ENCODE data around the gene C20orf144. TPM values are rescaled to one million over a fixed set of nuclear protein-coding genes. Genes with fewer than 3 reads are reported as not detected.
A peak's percentile ranks its signal among the peaks of the same experiment; 100 is the strongest.
"Not testable (repeated sequence)": the region's sequence is repeated elsewhere in the genome, so short reads cannot be mapped to it uniquely, and the experiment has no call there.

Gene C20orf144
- total and polyA plus RNA-seq, 8 donors, result 0.09 to 0.15 (median 0.12) TPM; not detected in 2

- Histone ChIP-seq H3K4me1 (no peaks in the 10 kb centered on the region), H3K27ac (no peak overlapping the region), H3K4me3 (no peak overlapping the region), H3K9me3 (no peaks in the 10 kb centered on the region), H3K36me3 (no peaks in the 10 kb centered on the region), H3K27me3 (no peaks in the 10 kb centered on the region)
- TF ChIP-seq, protein P1, sequence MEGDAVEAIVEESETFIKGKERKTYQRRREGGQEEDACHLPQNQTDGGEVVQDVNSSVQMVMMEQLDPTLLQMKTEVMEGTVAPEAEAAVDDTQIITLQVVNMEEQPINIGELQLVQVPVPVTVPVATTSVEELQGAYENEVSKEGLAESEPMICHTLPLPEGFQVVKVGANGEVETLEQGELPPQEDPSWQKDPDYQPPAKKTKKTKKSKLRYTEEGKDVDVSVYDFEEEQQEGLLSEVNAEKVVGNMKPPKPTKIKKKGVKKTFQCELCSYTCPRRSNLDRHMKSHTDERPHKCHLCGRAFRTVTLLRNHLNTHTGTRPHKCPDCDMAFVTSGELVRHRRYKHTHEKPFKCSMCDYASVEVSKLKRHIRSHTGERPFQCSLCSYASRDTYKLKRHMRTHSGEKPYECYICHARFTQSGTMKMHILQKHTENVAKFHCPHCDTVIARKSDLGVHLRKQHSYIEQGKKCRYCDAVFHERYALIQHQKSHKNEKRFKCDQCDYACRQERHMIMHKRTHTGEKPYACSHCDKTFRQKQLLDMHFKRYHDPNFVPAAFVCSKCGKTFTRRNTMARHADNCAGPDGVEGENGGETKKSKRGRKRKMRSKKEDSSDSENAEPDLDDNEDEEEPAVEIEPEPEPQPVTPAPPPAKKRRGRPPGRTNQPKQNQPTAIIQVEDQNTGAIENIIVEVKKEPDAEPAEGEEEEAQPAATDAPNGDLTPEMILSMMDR (IDR thresholded peaks at IDR 0.05), result no peak
- no peak for FAIRE-seq
- 85 to 90% methylated on average over 14 to 17 of the region's 17 CpGs for WGBS, 2 donors
- peak in 1 of 4 donors; percentile 37 for ATAC-seq
- peak in 1 of 6 donors; percentile 50 for DNase-seq
- intact Hi-C loops (cut with DNase I), result no loop called here
These were observed 31.9 kb downstream of the C20orf144 start for GRCh38 chr20:33693741-33694638.

DNA sequence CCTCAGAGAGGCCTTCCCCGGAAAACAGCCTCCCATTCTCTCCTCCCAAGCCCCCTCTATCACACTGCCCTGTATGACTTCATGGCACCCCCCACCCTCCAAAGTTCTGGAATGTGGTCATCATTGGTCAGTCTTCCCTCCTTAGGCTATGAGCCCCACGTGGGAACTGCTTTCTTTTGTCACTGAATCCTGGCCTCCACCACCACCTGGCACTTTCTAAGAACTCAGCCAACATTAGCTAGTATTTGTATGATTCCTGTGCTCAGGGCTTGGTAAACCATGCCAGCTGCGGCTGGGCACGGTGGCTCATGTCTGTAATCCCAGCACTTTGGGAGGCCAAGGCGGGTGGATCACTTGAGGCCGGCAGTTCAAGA is 32.5 kb downstream of the C20orf144 start:
- Histone ChIP-seq H3K27me3 (no peaks in the 10 kb centered on the region), H3K4me3 (no peak overlapping the region), H3K9me3 (no peaks in the 10 kb centered on the region), H3K4me1 (no peaks in the 10 kb centered on the region), H3K36me3 (no peaks in the 10 kb centered on the region), H3K27ac (no peak overlapping the region)
- TF ChIP-seq, protein P1 (IDR thresholded peaks at IDR 0.05), result no peak
- ATAC-seq, result no peak
- intact Hi-C loops (cut with DNase I), result no loop called here
- 79 to 82% methylated on average over 6 of the region's 6 CpGs for WGBS, 2 donors
- FAIRE-seq, result no peak
- no peak for DNase-seq

GRCh38 chr20:33696448-33696847 is 34.3 kb downstream of the C20orf144 start:
- Histone ChIP-seq H3K9me3 (no peaks in the 10 kb centered on the region), H3K36me3 (no peaks in the 10 kb centered on the region), H3K27me3 (no peaks in the 10 kb centered on the region), H3K4me1 (no peaks in the 10 kb centered on the region), H3K4me3 (no peak overlapping the region), H3K27ac (no peak overlapping the region)
- TF ChIP-seq, protein P1 (IDR thresholded peaks at IDR 0.05), result no peak
- peak in 1 of 4 donors; percentile 48 for ATAC-seq
- WGBS, 2 donors, result 82 to 88% methylated on average over 4 of the region's 4 CpGs
- intact Hi-C loops (cut with DNase I), result no loop called here
- FAIRE-seq, result no peak
- DNase-seq, result no peak

GRCh38 chr20:33697129-33697528 is 35.0 kb downstream of the C20orf144 start:
- peak in 2 of 4 donors; percentile 38 to 68 for ATAC-seq

GRCh38 chr20:33698966-33699365 is 36.8 kb downstream of the C20orf144 start:
- intact Hi-C loops (cut with DNase I); H3K27ac ChIP-seq; H3K4me1 ChIP-seq; H3K27me3 ChIP-seq; H3K36me3 ChIP-seq; H3K4me3 ChIP-seq; DNase-seq; FAIRE-seq; H3K9me3 ChIP-seq; ATAC-seq: not testable (repeated sequence)
- 94 to 95% methylated on average over 18 to 21 of the region's 27 CpGs for WGBS, 2 donors

More at GRCh38 chr20:33697129-33697528, 35.0 kb downstream of the C20orf144 start:
- TF ChIP-seq, protein P1 (IDR thresholded peaks at IDR 0.05), result no peak
- H3K27ac ChIP-seq, result no peak overlapping the region
- no peaks in the 10 kb centered on the region for H3K27me3 ChIP-seq
- WGBS, 2 donors, result 81 to 86% methylated on average over 8 of the region's 8 CpGs
- intact Hi-C loops (cut with DNase I), result no loop called here
- H3K9me3 ChIP-seq, result no peaks in the 10 kb centered on the region
- no peak overlapping the region for H3K4me3 ChIP-seq
- FAIRE-seq (no peak), DNase-seq (no peak)
- no peaks in the 10 kb centered on the region for H3K36me3 ChIP-seq
- H3K4me1 ChIP-seq, result no peaks in the 10 kb centered on the region

GRCh38 chr20:33700696-33701441 is 38.7 kb downstream of the C20orf144 start:
- H3K36me3 ChIP-seq; H3K9me3 ChIP-seq; ATAC-seq; H3K4me3 ChIP-seq; intact Hi-C loops (cut with DNase I); H3K27me3 ChIP-seq; H3K27ac ChIP-seq; H3K4me1 ChIP-seq; FAIRE-seq; DNase-seq: not testable (repeated sequence)
- 95 to 98% methylated on average over 44 to 45 of the region's 45 CpGs for WGBS, 2 donors
